AG09319 (cell line): ENCODE measurements around the gene TGFA.
"Not testable (repeated sequence)": the region's sequence is repeated elsewhere in the genome, so short reads cannot be mapped to it uniquely, and the experiment has no call there.

Experiments used
- DNase-seq: peaks from one replicate; pipeline ENCODE4 v3.0.0-alpha.2; 2010; ENCODE audit warnings: low read depth; ENCODE audit errors: extremely low read depth
- TF ChIP-seq, protein P1 (sequence below): IDR thresholded peaks from 2 replicates; pipeline ENCODE4 v1.5.1; 2011; ENCODE audit warnings: low read depth, mild to moderate bottlenecking, inconsistent platforms, low read length, moderate library complexity

Gene TGFA

DNA sequence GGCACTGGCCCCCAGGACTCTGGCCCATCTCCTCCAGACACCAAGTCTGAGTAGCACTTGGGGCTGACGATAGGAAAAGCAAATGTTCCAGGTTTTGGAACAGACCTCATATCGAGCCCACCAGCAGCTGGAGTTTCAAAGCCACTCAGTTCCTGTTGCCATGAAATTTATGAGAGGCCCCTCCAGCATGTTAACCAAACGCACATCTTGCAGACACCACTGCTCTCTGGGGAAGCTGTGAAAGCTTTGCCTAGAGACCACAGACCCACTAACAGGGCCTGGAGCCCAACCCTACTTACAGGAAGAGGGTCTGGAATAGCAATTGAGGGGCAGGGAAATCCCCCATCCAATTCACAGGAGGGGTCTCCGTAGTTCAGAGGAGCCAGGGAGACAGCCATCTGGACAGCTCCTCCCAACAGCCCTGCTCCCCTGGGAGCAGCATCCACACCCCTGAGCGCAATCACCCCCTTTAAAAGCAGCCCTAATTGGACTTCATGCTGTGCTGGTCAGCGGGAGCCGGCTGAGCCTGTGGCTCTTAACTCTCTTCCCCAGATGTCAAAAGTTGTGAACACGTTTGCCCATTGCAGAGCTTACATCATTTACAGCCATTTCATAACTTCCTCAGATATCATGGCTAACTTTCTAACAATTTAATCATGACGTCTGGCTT, 81.3 kb downstream of the TGFA start:
- TF ChIP-seq, protein P1, sequence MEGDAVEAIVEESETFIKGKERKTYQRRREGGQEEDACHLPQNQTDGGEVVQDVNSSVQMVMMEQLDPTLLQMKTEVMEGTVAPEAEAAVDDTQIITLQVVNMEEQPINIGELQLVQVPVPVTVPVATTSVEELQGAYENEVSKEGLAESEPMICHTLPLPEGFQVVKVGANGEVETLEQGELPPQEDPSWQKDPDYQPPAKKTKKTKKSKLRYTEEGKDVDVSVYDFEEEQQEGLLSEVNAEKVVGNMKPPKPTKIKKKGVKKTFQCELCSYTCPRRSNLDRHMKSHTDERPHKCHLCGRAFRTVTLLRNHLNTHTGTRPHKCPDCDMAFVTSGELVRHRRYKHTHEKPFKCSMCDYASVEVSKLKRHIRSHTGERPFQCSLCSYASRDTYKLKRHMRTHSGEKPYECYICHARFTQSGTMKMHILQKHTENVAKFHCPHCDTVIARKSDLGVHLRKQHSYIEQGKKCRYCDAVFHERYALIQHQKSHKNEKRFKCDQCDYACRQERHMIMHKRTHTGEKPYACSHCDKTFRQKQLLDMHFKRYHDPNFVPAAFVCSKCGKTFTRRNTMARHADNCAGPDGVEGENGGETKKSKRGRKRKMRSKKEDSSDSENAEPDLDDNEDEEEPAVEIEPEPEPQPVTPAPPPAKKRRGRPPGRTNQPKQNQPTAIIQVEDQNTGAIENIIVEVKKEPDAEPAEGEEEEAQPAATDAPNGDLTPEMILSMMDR = no peak
- no peak for DNase-seq

DNA sequence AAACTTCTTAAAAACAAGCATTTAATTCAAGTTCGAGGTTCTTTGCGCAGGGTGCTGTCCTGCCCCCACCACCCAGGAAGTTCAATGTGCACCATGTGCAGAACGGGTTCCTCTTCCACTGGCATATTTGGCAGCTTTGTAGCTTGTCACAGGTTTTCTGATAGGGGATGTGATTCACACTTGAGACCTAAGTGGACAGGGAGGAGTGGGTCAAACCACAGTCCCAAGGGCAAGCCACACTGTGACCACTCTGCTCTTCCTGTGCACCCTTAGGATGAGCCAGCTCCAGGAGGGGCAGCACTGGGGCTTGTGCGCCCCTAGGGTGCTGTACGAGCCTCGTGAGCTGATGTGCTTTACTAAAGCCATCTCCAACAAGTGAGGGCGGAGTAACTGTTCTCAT, 82.5 kb downstream of the TGFA start:
- TF ChIP-seq, protein P1 = no peak
- DNase-seq = no peak

DNA sequence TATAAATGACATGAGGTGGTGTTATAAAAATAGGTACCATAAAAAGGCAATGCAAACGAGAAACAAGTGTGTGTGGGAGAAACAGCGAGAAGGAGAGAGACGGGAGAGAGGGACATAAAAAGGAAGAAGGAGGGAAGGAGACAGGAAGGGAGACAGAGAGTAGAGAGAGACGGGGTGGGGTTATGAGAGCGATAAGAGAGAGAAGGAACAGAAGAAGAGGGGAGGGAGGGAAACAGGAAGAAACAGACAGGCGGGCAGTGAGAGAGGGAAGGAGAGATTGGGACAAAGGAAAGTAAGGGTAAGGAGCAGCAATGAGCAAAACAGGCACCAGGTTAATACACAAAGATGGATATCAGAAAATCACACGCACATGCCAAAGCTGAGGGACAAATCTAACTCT, 83.7 kb downstream of the TGFA start:
- no peak for DNase-seq
- TF ChIP-seq, protein P1 = no peak

DNA sequence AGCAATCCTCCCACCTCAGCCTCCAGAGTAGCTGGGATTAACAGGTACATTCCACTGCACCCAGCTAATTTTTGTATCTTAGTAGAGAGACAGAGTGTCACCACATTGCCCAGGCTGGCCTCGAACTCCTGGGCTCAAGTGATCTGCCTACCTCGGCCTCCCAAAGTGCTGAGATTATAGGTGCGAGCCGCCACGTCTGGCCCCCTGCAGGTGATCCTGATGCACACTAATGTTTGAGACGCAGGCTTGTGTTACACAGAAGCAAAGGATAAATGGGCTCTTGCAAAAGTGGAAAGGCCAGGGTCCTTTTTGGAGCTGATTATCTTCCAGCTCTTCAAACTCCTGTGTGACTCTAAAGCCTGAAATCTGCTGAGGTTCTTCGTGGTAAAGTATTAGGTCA, 84.2 kb downstream of the TGFA start:
- no peak for DNase-seq
- TF ChIP-seq, protein P1 = no peak

DNA sequence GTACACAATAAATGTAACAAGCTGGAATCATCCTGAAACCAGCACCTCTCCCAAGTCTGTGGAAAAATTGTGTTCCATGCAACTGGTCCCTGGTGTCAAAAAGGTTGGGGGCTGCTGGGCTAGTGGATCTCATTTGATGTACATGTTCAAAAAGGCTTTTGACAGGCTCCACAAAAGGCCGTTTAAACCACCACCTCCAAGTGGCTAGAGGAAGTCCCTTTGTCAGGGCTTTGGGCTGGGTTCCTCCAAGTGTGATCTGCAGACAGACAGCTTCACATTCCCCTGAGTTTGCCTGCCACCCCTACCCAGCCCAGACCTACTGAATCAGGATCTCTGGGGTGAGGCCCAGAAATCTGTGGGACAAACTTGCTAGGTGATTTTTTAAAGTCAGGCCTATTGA, 84.7 kb downstream of the TGFA start:
- no peak for DNase-seq
- TF ChIP-seq, protein P1 = no peak

DNA sequence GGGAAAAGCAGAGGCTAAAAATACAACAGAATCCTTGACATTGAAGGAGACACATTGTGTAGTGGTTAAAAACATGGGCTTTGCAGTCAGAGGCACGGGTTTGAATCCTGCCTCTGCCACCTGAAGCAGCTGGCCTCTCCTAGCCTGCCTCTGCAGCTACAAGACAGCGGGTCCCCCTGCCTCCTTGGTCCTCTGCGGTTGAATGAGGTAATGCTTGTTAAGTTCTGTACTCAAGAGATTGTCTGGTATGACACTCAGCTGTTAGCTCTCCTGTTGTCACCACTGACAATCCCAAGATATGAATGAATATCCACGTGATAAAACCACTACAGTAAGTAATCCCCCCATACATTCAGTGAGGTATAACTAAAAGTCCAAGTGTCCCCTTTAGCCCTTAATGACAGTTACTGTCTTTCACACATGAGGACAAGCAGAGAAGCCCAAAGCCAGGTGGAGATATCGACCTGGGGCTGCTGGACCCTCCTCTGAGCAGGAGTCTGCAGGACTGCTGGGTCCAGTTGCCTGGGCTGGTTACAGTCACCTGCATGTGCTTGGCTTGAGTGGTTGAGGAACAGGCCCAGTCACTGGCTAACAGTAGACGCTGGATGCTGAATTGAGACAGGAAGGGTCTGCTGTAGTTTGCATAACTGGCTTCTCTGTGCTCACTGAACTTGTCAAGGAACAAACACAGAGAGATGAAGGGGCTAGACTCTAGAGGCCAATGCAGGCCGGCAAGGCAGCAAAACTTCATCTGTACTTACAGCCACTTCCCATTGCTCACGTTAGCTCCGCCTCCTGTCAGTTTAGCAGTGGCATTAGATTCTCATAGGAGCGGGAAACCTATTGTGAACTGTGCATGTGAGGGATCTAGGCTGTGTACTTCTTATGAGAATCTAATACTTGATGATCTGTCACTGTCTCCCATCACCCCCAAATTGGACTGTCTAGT, 85.5 kb downstream of the TGFA start:
- DNase-seq = no peak
- TF ChIP-seq, protein P1 = no peak

DNA sequence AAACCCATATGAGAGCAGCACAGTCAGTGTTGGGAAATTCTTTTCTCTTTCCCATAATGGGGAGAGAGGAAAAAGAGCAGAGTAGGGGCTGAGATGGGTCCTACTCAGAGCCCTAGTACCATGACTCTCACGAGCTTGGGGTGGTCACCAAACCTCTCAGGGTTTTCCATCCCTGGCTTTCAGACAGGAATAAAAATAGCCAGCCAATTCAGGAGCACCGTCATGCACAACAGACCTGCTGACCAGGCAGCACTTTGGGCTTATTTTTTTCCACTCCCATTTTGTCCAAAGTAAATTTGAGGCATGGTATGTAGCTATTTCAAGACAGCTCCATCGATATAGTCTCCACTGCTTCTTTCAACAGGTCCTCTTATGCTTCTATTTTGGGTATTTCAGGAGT, 86.4 kb downstream of the TGFA start:
- TF ChIP-seq, protein P1 = no peak
- DNase-seq = no peak

DNA sequence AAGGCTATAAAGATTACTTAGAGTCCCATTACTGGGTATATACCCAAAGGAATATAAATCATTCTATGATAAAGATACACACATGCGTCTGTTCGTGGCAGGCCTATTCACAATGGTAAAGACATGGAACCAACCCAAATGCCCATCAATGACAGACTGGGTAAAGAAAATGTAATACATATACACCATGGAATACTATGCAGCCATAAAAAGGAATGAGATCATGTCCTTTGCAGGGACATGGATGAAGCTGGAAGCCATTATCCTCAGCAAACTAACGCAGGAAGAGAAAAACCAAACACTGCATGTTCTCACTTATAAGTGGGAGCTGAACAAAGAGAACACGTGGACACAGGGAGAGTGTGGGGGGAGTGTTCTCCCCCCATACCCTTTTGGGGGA, 87.0 kb downstream of the TGFA start:
- not testable (repeated sequence) for DNase-seq
